Measurements from ENCODE around the gene CHST9.

The CHST9 gene

GRCh38 chr18:27057519-27058234 is 127.4 kb downstream of the CHST9 start:
- peak overlapping the region; percentile 14 for H3K27ac ChIP-seq
- TF ChIP-seq ZFX (IDR thresholded peaks at IDR 0.05; ENCODE audit: borderline replicate concordance) (no peak), CTCF (IDR thresholded peaks at IDR 0.05) (no peak)

- TF ChIP-seq ZFX (IDR thresholded peaks at IDR 0.05; ENCODE audit: borderline replicate concordance) (no peak), CTCF (IDR thresholded peaks at IDR 0.05) (no peak)
- H3K27ac ChIP-seq: no peak overlapping the region
Observed at GRCh38 chr18:27054926-27055325, 130.2 kb downstream of the CHST9 start.

GRCh38 chr18:27049969-27050368 is 135.1 kb downstream of the CHST9 start:
- TF ChIP-seq ZFX (IDR thresholded peaks at IDR 0.05; ENCODE audit: borderline replicate concordance) (no peak), CTCF (IDR thresholded peaks at IDR 0.05) (no peak)
- H3K27ac ChIP-seq: no peak overlapping the region

- TF ChIP-seq ZFX (IDR thresholded peaks at IDR 0.05; ENCODE audit: borderline replicate concordance) (no peak), CTCF (IDR thresholded peaks at IDR 0.05) (no peak)
- no peak overlapping the region for H3K27ac ChIP-seq
Observed at GRCh38 chr18:27045342-27045741, 139.8 kb downstream of the CHST9 start.

GRCh38 chr18:27042177-27042576 is 142.9 kb downstream of the CHST9 start:
- no peak for TF ChIP-seq ZFX (IDR thresholded peaks at IDR 0.05; ENCODE audit: borderline replicate concordance)
- no peak for TF ChIP-seq CTCF (IDR thresholded peaks at IDR 0.05)
- no peak overlapping the region for H3K27ac ChIP-seq

GRCh38 chr18:27040796-27041195 is 144.3 kb downstream of the CHST9 start:
- H3K27ac ChIP-seq: no peak overlapping the region
- TF ChIP-seq ZFX (IDR thresholded peaks at IDR 0.05; ENCODE audit: borderline replicate concordance): no peak
- TF ChIP-seq CTCF (IDR thresholded peaks at IDR 0.05): no peak

- no peak overlapping the region for H3K27ac ChIP-seq
- no peak for TF ChIP-seq CTCF (IDR thresholded peaks at IDR 0.05)
- TF ChIP-seq ZFX (IDR thresholded peaks at IDR 0.05; ENCODE audit: borderline replicate concordance): no peak
Observed at GRCh38 chr18:27033722-27034121, 151.4 kb downstream of the CHST9 start.

Measured in 22Rv1 (cell line).